ENCODE results near the gene FYB1. TPM values are rescaled to one million over a fixed set of nuclear protein-coding genes. Genes with fewer than 3 reads are reported as not detected.

FYB1 gene
- total and polyA plus RNA-seq, 8 donors = 2.0 to 22.9 (median 4.2) TPM

DNA sequence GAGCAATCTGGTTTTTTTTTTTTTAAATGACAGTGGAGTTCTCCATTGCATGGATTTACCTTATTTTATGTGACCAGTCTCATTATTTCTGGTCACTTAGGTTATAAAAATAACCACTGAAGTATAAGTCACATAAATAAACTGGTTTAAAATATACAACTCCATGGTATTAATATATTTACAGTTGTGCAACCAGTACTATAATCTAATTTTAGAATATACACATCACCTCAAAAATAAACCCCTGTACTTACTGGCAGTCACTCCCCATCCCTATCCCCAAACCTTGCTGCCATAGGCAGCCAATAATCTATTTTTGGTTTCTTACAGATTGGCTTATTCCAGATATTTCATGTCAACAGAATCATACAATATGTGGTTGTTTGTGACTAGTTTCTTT lies 57.8 kb downstream of the FYB1 start:
- peaks cover 0 to 3% (median 0%) of the 10 kb centered on the region in 3 donors for H3K27me3 ChIP-seq
- intact Hi-C loops (cut with DNase I; ENCODE audit: low total_unique reads) = no loop called here
- TF ChIP-seq POLR2AphosphoS5 (IDR thresholded peaks at IDR 0.05) (no peak), EP300 (IDR thresholded peaks at IDR 0.05) (no peak), POLR2A (IDR thresholded peaks at IDR 0.05) (no peak)
- TF ChIP-seq, protein P1, sequence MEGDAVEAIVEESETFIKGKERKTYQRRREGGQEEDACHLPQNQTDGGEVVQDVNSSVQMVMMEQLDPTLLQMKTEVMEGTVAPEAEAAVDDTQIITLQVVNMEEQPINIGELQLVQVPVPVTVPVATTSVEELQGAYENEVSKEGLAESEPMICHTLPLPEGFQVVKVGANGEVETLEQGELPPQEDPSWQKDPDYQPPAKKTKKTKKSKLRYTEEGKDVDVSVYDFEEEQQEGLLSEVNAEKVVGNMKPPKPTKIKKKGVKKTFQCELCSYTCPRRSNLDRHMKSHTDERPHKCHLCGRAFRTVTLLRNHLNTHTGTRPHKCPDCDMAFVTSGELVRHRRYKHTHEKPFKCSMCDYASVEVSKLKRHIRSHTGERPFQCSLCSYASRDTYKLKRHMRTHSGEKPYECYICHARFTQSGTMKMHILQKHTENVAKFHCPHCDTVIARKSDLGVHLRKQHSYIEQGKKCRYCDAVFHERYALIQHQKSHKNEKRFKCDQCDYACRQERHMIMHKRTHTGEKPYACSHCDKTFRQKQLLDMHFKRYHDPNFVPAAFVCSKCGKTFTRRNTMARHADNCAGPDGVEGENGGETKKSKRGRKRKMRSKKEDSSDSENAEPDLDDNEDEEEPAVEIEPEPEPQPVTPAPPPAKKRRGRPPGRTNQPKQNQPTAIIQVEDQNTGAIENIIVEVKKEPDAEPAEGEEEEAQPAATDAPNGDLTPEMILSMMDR (IDR thresholded peaks at IDR 0.05) = no peak
- H3K4me1 ChIP-seq = no peaks in the 10 kb centered on the region
- H3K36me3 ChIP-seq = no peaks in the 10 kb centered on the region
- H3K9me3 ChIP-seq = no peaks in the 10 kb centered on the region
- no peak overlapping the region for H3K27ac ChIP-seq
- DNase-seq = no peak
- H3K4me3 ChIP-seq = no peak overlapping the region

DNA sequence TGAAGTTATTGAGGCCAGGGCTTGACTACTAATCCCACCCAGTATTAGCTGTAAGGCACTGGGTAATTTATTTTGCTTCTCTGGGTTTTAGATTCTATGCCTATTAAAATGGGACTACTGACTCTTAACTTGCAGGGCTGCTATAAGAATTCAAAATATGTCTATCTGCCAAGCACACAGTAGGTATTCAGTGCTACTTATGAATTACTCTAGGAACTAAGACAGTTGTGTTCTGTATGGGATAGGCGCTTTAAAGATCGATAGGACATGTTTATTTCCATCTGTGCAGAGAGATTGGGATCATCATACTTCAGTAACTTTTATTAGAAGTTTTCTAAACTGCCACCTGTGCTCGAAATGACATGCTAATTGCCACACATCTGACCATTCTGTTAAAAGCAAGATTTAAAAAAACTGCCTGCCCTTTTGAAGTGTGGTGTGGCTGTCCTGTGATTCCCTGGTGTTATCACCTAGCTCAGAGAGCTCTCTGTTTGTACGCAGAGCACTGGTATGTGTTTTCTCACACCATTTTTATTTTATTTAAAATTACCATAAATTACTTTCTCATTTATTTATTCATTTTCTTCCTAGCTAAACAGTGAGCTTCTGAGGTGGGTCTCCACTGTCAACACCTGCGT lies 58.7 kb downstream of the FYB1 start:
- no peaks in the 10 kb centered on the region for H3K36me3 ChIP-seq
- DNase-seq = no peak
- TF ChIP-seq EP300 (IDR thresholded peaks at IDR 0.05) = no peak
- TF ChIP-seq POLR2A (IDR thresholded peaks at IDR 0.05) = no peak
- no peak for TF ChIP-seq POLR2AphosphoS5 (IDR thresholded peaks at IDR 0.05)
- TF ChIP-seq, protein P1 (IDR thresholded peaks at IDR 0.05) = no peak
- H3K4me3 ChIP-seq = no peak overlapping the region
- H3K27me3 ChIP-seq = peaks cover 0 to 3% (median 0%) of the 10 kb centered on the region in 3 donors
- H3K27ac ChIP-seq = no peak overlapping the region
- H3K9me3 ChIP-seq = no peaks in the 10 kb centered on the region
- WGBS, 5 donors = 65 to 71% (median 69%) methylated on average over 5 of the region's 5 CpGs
- intact Hi-C loops (cut with DNase I; ENCODE audit: low total_unique reads) = no loop called here
- H3K4me1 ChIP-seq = no peaks in the 10 kb centered on the region

DNA sequence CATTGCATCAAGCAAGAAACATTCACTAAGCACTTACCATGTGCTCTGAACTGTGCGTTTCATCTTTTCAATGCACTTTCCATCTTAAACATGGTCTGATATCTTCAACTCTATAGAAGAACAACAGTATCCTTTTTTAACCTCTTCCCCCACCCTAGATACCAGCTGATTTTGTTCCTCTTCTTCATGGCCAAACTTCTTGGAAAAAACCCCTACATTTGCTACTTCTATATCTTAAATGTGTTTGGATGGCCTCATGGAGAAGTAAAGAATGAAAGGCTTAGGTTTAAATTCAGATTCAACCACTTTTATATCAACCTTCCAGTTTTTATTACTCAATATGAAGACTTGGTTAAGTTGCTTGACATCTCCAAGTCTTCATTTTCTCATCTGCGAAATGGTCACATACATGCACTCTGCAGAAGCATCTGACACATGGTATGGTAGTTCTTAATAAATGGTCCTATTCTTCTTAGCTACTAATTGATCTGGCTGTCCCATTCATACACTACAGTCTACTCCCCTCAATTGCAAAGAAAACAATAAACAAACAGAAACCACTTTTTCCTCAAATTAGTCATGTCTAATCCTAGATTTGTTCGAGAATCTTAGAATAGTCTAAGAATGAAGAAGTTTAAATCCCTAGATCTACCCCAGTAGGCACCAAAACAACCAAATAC lies 59.4 kb downstream of the FYB1 start:
- Histone ChIP-seq H3K4me3 (no peak overlapping the region), H3K27me3 (peaks cover 0 to 3% (median 0%) of the 10 kb centered on the region in 3 donors), H3K9me3 (no peaks in the 10 kb centered on the region), H3K36me3 (no peaks in the 10 kb centered on the region), H3K27ac (no peak overlapping the region), H3K4me1 (no peaks in the 10 kb centered on the region)
- intact Hi-C loops (cut with DNase I; ENCODE audit: low total_unique reads) = no loop called here
- 79 to 87% (median 82%) methylated on average over 3 of the region's 3 CpGs for WGBS, 5 donors
- DNase-seq = no peak
- TF ChIP-seq EP300 (IDR thresholded peaks at IDR 0.05) = no peak
- no peak for TF ChIP-seq POLR2A (IDR thresholded peaks at IDR 0.05)
- no peak for TF ChIP-seq POLR2AphosphoS5 (IDR thresholded peaks at IDR 0.05)
- TF ChIP-seq, protein P1 (IDR thresholded peaks at IDR 0.05) = no peak

DNA sequence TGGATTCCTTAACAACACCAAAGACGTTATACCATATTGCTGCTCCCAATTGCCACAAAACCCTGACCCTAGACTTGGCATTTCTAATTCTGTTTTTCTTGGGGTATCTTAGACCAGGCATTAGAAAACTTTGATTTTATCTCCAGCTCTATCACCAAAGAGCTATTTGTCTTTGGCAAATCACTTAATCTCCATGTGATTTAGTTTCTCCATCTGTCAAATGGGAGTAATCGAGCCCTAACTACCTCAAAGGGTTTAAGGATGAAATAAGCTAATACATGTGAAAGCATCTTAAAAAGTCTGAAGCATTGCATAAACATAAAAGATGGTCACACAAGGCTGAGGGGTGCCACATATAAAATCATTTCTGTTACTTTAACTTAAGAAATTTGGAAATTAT lies 60.6 kb downstream of the FYB1 start:
- Histone ChIP-seq H3K9me3 (no peaks in the 10 kb centered on the region), H3K27me3 (peaks cover 0 to 3% (median 0%) of the 10 kb centered on the region in 3 donors), H3K27ac (no peak overlapping the region), H3K4me3 (no peak overlapping the region), H3K4me1 (no peaks in the 10 kb centered on the region), H3K36me3 (no peaks in the 10 kb centered on the region)
- 76 to 90% (median 82%) methylated on average over 2 of the region's 2 CpGs for WGBS, 5 donors
- TF ChIP-seq POLR2A (IDR thresholded peaks at IDR 0.05) = no peak
- TF ChIP-seq, protein P1 (IDR thresholded peaks at IDR 0.05) = no peak
- TF ChIP-seq EP300 (IDR thresholded peaks at IDR 0.05) = no peak
- no peak for TF ChIP-seq POLR2AphosphoS5 (IDR thresholded peaks at IDR 0.05)
- no peak for DNase-seq
- intact Hi-C loops (cut with DNase I; ENCODE audit: low total_unique reads) = no loop called here

All from stomach (tissue), 9 donors.